HL-60 (cell line): ENCODE data around the gene CNBD2.
"Not testable (repeated sequence)": the region's sequence is repeated elsewhere in the genome, so short reads cannot be mapped to it uniquely, and the experiment has no call there.

Experiments
- CTCF ChIP-seq: IDR thresholded peaks from one replicate; pipeline ENCODE4 v1.5.1; 2011; ENCODE audit warnings: low read length, control low read depth, inconsistent platforms; ENCODE audit not compliant: insufficient read depth
- GABPA ChIP-seq: IDR thresholded peaks from 2 replicates; pipeline ENCODE4 v1.6.1; 2012; ENCODE audit warnings: low read depth
- POLR2AphosphoS5 ChIP-seq: IDR thresholded peaks from 2 replicates; pipeline ENCODE4 v1.6.1; 2012; ENCODE audit warnings: low read depth
- REST ChIP-seq: IDR thresholded peaks from 2 replicates; pipeline ENCODE4 v1.6.1; 2012; ENCODE audit warnings: low read depth; ENCODE audit not compliant: insufficient replicate concordance
- SPI1 ChIP-seq: IDR thresholded peaks from 2 replicates; pipeline ENCODE4 v1.6.1; 2012; ENCODE audit warnings: low read depth, mild to moderate bottlenecking, borderline replicate concordance

GRCh38 chr20:36068526-36068925 lies 100.1 kb downstream of the CNBD2 start:
- not testable (repeated sequence) for TF ChIP-seq CTCF, REST, POLR2AphosphoS5, GABPA, SPI1
